OCI-M2 (cell line): Measurements from ENCODE around the gene CAST.
A peak's percentile ranks its signal among the peaks of the same experiment; 100 is the strongest.

Experiments used
- DNase-seq: peaks from one replicate; lab custom pipeline; 2025; ENCODE audit not compliant: unreplicated experiment; lab: John Stamatoyannopoulos, UW

The CAST gene

GRCh38 chr5:96641368-96642280 lies 20.6 kb upstream of the CAST start:
- DNase-seq = no peak

- DNase-seq = no peak
Observed at GRCh38 chr5:96642281-96642640, 19.9 kb upstream of the CAST start.

GRCh38 chr5:96645091-96645490 lies 17.1 kb upstream of the CAST start:
- no peak for DNase-seq

- no peak for DNase-seq
Observed at GRCh38 chr5:96648023-96648422, 14.2 kb upstream of the CAST start.

GRCh38 chr5:96648593-96648992 lies 13.6 kb upstream of the CAST start:
- DNase-seq = no peak

DNA sequence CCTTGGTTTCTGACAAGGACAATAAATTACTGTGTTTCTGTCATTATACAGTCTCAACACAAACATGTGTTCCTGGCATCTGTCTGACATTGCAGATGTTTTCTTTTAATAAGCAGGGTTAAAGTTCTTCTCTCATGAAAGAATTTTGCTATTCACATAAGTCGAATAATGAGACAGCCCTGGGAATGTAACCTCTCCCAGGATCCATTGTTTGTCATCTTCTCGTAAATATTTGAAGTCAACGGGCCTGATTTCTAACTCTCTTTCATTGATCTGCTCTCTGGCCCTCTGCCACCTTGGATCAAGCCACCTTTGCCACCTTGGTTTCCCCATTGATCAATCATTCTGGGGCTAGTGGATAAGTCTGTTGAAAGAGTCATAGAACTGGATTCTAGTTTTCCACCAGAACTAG lies 12.9 kb upstream of the CAST start:
- DNase-seq = no peak

DNA sequence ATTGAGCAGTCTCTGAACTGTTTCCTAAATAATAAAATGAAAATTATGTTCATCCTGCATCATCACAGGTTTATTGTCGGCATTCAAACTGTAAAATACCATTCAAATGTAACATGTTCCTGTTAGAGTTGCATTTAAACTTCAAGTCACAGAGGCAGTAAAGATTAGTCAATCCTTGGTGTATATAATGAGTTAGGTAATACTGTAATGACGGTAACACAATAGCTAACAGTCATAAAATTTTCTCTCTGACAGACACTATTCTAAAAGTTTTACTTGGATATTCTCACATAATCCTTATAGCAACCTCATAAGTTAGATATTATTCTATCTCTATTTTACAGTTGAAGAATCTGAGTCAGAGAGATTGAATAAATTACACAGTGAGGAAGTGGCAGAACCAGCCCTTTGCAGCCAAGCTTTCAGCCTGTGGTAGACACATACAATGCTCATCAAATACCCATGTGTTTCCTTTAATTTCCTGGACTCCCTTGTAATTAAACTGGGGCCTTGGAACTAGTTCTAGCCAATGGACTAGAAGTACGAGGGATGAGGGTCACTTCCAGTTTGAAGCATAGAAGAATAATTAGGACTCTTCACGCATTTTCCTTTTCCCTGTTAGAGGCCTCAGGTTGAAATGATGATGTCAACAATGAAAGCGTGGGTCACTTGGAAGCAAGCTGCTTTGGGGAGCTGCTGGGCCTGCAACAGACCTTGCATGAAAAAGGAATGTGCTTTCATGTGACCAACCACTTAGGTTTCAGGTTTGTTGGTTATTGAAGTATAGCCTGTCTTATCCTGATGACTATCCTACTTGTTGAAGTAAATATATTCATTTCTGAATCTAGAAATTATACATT lies 12.3 kb upstream of the CAST start:
- DNase-seq = no peak

DNA sequence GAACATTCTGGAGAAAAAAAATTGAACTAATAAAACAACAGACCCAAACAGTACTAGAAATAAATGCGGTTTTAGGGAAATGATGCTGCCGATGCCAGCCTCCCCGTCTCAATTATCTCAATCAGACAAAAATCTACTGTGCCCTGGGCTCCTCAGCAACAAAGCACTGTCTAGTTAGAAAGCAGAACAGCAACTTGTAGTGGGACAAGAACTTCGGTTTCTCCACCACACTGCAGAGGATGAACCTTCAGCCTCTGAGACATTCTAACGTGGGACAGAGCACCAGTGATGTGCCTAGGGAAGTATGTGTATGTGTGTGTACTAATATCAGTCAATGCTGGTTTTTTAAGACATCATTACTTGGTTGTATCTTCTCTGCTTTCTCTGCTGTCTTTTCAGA lies 11.1 kb upstream of the CAST start:
- DNase-seq = no peak

- DNase-seq = no peak
Observed at GRCh38 chr5:96651948-96652753, 10.0 kb upstream of the CAST start.

- DNase-seq = no peak
Observed at GRCh38 chr5:96652769-96653454, 9.3 kb upstream of the CAST start.

GRCh38 chr5:96654209-96654608 lies 8.0 kb upstream of the CAST start:
- DNase-seq = no peak

- no peak for DNase-seq
Observed at GRCh38 chr5:96655085-96655484, 7.1 kb upstream of the CAST start.

DNA sequence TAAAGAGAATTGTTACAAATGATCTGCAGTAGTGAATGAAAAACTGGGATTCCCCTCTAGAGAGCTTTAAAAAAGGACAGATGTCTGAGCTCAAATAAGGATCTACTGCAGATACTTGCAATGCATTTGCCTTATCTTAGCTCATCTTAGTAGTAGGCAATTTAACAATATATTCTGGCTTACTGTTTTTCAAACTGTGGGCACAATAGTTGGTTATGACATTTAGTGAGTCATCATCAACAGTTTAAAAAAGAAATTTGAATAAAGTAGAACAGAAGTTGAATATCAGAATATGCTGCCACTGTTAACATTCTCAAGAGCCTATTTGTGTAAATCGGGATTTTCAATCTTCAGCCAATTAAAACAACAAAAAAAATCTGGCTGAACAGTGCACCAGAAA lies 6.7 kb upstream of the CAST start:
- no peak for DNase-seq

GRCh38 chr5:96657068-96657467 lies 5.1 kb upstream of the CAST start:
- peak; percentile 16 for DNase-seq

DNA sequence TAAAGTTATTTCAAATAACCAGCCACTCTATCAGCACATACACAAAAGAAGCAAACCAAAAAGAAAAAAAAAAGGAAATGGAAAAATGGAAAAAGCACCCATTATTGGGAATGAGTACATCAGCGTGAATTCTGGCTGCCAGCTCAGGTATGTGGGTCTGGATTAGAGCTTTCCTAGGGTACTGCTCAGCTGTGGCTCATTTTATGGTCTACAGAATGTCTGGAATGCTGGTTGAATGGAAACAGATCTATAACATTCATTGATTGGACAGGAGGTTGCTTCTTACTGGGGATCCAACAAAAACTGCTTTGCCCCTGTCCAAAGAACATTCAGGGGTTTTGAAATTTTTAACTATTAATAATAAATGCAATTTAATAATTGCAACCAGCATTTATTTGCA lies 3.9 kb upstream of the CAST start:
- no peak for DNase-seq

GRCh38 chr5:96659170-96659569 lies 3.0 kb upstream of the CAST start:
- no peak for DNase-seq

- no peak for DNase-seq
Observed at GRCh38 chr5:96660971-96661854, 963 bp upstream of the CAST start.

- no peak for DNase-seq
Observed at GRCh38 chr5:96662725-96663518, 746 bp downstream of the CAST start.

- DNase-seq = no peak
Observed at GRCh38 chr5:96663608-96664007, 1.4 kb downstream of the CAST start.
